Measurements from ENCODE around the gene CDC42EP5.

CDC42EP5 gene

DNA sequence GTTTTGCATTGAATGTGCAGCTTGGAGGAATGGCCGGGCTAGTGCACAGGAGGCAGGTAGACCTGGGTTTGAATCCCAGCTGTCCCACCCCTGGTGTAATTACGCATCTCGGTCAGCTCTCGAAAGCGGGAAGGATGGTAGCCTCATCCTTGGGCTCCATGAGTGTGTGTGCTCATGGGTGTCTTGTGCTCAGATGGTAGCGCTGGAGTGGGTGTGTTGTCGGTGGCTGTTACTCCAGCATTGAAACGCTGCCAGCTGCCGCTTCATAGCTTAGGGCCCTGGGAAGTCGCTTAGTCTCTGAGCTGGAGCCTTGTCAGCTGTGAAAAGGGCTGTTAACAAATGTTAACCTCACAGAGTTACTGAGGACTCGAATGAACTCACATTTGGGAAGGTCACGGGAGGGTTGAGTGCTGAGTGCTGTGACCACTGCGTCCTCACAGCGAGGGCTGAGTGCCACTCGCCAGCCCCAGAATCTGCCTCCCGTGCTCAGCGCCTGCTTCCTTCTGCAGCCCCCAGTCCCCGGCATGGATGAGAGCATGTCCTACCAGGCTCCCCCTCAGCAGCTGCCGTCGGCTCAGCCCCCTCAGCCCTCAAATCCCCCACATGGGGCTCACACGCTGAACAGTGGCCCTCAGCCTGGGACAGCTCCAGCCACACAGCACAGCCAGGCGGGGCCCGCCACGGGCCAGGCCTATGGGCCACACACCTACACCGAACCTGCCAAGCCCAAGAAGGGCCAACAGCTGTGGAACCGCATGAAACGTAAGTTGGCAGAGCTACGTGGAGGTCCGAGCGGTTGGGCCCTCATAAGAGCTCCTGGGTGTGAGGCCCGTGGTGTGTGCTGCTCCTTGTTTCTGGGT is 18.9 kb downstream of the CDC42EP5 start:
- Histone ChIP-seq H3K4me3 (no peak overlapping the region), H3K27ac (no peak overlapping the region)
- TF ChIP-seq, protein P1, sequence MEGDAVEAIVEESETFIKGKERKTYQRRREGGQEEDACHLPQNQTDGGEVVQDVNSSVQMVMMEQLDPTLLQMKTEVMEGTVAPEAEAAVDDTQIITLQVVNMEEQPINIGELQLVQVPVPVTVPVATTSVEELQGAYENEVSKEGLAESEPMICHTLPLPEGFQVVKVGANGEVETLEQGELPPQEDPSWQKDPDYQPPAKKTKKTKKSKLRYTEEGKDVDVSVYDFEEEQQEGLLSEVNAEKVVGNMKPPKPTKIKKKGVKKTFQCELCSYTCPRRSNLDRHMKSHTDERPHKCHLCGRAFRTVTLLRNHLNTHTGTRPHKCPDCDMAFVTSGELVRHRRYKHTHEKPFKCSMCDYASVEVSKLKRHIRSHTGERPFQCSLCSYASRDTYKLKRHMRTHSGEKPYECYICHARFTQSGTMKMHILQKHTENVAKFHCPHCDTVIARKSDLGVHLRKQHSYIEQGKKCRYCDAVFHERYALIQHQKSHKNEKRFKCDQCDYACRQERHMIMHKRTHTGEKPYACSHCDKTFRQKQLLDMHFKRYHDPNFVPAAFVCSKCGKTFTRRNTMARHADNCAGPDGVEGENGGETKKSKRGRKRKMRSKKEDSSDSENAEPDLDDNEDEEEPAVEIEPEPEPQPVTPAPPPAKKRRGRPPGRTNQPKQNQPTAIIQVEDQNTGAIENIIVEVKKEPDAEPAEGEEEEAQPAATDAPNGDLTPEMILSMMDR (IDR thresholded peaks at IDR 0.05): no peak
- no peak for DNase-seq (ENCODE audit: low spot score)

DNA sequence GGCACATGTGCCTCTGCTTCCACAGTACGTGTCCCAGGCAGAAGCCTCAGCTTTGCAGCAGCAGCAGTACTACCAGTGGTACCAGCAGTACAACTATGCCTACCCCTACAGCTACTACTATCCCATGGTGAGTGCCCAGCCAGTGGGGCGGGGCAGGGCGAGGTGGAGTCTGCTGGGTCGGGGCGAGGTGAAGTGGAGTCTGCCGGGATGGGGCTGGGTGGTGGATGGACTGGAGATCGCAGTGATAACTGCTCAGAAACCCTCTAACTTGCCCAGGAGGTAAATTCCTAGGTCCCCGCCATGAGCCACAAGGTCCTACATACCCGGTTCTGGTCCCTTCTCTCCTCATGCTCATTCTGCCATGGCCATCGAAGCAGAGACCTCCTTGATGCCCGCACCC is 20.5 kb downstream of the CDC42EP5 start:
- Histone ChIP-seq H3K27ac (no peak overlapping the region), H3K4me3 (no peak overlapping the region)
- TF ChIP-seq, protein P1 (IDR thresholded peaks at IDR 0.05): no peak
- no peak for DNase-seq (ENCODE audit: low spot score)

DNA sequence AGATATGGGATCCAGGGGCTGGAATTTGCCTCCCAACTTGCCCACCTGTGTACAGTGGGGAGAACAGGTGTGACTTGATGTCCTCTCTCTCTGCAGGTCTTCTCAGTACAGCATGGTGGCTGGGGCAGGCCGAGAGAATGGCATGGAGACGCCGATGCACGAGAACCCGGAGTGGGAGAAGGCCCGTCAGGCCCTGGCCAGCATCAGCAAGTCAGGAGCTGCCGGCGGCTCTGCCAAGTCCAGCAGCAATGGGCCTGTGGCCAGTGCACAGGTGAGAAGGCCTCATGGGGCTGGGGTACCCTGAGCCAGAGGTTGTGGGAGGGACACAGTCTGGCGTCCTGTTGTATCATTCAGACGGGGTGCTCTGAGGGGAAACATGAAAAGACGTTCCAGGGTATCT is 21.1 kb downstream of the CDC42EP5 start:
- Histone ChIP-seq H3K27ac (no peak overlapping the region), H3K4me3 (no peak overlapping the region)
- no peak for DNase-seq (ENCODE audit: low spot score)
- TF ChIP-seq, protein P1 (IDR thresholded peaks at IDR 0.05): no peak

DNA sequence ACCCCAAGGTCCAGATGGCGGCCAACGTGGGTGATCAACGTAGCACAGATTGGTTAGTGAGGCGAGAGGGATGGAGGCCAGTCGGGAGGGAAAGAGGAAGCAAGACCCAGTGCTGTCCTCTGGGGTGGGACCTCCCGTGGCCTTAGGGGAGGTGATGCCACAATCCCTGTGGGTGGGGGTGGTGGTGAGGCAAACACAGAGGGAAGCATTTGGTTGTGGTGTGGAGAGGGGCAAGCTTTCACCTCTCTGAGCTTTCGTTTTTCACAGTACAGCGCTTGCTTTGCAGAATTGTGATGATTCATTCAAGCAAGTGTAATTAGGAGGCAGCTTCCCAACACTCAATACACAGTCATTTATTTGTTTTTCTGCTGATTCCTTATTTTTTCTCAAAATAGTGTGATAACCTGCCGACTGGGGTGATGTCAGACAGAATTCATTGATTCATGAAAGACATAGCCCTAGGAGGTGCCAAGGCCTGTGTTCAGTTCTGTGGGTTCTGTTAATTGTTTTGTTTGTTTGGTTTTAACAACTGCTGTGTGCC is 21.7 kb downstream of the CDC42EP5 start:
- TF ChIP-seq, protein P1 (IDR thresholded peaks at IDR 0.05): no peak
- H3K4me3 ChIP-seq: peak overlapping the region; percentile 43
- no peak overlapping the region for H3K27ac ChIP-seq
- DNase-seq (ENCODE audit: low spot score): peak; percentile 68

DNA sequence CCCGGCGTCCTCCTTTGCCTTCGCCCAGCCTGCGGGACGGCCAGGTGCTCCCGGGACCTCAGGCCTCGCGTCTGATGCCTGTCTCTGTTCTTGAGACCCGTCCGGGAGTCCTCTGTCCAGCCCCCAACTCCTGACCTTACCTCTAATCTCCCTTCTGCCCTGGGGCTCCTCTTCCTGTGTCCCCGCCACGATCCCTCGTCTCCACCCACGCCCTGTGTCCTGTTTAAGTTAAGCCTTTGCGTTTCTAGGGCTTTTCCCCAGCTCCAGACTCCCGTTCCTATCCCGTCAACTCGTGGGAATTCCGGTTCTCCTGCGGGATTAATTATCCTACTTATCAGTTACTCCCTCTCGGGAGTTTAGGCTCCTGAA is 23.4 kb downstream of the CDC42EP5 start:
- Histone ChIP-seq H3K4me3 (peak overlapping the region; percentile 97), H3K27ac (peak overlapping the region; percentile 93 to 99)
- peak; percentile 76 for DNase-seq (ENCODE audit: low spot score)
- TF ChIP-seq, protein P1 (IDR thresholded peaks at IDR 0.05): no peak

DNA sequence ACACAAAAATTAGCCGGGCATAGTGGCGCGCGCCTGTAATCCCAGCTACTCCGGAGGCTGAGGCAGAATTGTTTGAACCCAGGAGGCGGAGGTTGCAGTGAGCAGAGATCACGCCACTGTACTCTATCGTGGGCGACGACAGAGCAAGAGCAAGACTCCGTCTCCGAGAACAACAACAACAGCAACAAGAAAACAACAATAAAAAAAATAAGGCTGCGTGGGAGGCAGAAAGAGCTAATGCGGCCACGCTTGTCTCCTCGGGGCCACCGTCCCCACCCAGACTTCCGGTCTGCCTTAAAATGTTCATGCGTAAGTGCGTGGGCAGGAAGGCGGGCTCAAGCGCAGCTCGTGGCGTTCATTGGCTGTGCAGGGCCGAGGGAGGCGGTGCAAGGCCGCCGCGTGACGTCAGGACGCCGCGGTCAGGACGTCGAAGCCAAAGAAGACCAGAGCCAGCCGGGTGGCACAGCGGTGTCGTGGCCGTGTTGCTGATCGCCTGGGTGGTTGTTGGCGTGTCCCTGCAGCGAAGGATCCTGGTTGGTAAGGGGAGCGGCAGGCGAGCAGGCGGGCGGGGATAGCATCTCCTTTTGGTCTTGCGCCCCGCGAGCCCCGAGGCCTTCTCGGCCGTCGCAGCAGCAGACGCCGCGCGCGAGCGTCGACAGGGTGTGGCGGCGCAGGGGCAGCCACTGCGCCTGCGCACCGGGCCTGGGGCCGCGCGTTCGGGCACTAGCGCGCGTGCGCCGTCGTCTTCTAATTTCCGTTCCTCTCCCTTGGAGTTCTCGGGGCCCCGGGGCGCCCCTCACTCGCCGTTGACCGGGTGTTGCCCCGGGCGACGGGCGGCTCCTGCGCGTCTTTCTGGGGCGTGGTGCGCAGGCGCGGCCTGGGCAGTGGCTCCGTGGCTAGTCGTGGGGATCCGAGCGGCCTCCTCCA is 24.1 kb downstream of the CDC42EP5 start, which contains the start of gene LENG8:
Gene LENG8, plus strand, starts transcription at position 426 of the 927 bp plus-strand sequence. CDS start 2,146 bp downstream, outside the sequence.
- DNase-seq (ENCODE audit: low spot score): peak; percentile 99
- peak within 1 kb of the TSS; percentile 97 for H3K4me3 ChIP-seq
- H3K27ac ChIP-seq: peak within 1 kb of the TSS; percentile 93 to 99
- TF ChIP-seq, protein P1 (IDR thresholded peaks at IDR 0.05): no peak

Data from coronary artery (tissue), 2 donors.